ENCODE results near the gene CCL2.

CCL2 gene

DNA sequence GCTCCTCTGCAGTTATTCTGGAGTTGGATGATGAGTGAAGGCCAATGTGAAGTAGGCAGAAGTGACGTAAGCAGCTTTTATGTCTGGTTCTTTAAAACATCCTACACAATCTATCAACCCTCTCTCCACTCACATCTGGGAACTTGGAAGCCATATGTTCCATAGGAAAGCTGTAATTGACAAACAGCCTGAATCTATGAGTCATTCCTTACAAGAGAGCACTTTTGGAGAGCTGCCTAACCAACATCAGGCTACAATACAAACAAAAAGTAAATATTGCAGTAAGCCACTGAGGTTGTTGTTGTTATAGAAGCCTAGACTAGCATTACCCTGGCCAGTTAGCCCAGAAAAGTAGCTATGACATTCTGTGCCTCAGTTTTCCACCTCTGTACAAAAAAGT lies 20.8 kb downstream of the CCL2 start:
- no peak for DNase-seq

DNA sequence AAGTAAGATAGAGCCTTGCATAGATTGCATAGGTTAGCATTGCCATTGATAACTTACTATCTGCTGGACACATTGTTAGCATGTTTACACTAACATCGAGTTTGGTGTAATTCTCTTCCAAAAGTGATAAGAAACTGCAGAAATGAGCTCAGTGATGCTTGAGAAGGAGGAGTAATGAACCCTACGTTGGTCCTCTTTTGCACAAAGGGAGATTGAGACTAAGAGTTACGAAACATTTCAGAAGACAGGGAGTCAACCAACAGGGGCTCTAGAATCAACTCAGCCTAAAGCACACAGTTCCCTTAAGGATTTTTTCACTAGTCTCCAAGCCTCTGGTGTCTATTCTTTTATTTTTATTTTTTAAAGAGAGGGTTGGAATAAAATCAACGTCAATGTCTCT lies 21.7 kb downstream of the CCL2 start:
- no peak for DNase-seq

DNA sequence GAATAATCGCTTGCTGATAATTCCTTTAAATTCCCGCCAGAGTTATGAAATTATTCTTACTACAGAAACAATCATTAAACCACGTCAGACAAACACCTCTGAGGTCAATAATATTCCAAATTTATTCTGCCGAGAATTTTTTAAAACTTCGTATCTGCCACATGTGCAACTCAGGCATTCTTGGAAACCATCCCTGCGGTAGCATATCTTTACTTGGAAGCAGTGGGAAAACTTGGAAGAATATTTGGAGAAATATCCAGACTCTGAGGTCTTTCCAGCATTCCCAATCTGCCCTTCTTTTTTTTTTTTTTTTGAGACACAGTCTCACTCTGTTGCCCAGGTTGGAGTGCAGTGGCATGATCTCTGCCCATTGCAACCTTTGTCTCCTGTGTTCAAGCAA lies 28.5 kb downstream of the CCL2 start:
- no peak for DNase-seq

DNA sequence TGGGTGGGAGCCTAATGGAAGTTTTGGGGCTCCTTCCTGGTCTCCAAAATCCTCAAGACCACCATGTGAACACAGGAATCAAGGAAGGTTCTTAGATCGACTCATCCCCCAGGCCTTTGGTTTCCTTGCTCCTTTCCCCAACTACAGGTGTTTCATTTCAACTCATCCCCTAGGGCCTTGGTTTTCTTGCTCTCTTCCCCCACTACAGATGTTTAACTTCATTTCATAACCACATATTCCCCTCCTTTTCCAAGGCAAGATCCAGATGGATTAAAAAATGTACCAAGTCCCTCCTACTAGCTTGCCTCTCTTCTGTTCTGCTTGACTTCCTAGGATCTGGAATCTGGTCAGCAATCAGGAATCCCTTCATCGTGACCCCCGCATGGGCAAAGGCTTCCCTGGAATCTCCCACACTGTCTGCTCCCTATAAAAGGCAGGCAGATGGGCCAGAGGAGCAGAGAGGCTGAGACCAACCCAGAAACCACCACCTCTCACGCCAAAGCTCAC lies 30.3 kb downstream of the CCL2 start, which contains the start of gene CCL11:
CCL11 (plus strand) TSS at position 457 of the 507 bp plus-strand sequence. CDS start 67 bp downstream, outside the sequence.
- DNase-seq = no peak

DNA sequence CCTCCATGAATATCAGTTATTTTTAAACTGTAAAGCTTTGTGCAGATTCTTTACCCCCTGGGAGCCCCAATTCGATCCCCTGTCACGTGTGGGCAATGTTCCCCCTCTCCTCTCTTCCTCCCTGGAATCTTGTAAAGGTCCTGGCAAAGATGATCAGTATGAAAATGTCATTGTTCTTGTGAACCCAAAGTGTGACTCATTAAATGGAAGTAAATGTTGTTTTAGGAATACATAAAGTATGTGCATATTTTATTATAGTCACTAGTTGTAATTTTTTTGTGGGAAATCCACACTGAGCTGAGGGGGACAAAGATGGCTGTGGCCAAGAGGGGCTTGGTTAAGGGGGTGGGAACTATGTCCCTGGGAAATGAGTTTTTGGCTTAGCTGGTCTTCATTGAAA lies 32.8 kb downstream of the CCL2 start:
- no peak for DNase-seq

DNA sequence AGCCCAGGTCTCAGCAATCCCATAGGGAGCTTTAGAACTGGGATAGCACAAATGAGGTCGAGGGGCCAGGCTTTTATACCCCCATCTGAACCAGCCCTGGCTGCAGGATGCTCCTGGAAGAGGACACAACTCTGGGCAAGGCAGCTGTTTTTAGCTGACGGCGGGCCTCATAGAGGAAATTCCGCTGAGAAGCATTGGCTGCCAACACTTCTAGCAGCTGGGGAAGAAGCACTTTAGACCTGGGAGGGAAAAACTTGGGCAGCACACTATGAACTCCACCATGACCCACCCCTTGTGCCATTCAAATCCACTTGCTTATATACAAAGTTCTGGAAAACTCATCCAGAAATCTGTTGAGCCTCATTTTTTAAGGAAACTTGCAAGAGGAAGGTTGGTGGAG lies 35.5 kb downstream of the CCL2 start:
- no peak for DNase-seq

DNA sequence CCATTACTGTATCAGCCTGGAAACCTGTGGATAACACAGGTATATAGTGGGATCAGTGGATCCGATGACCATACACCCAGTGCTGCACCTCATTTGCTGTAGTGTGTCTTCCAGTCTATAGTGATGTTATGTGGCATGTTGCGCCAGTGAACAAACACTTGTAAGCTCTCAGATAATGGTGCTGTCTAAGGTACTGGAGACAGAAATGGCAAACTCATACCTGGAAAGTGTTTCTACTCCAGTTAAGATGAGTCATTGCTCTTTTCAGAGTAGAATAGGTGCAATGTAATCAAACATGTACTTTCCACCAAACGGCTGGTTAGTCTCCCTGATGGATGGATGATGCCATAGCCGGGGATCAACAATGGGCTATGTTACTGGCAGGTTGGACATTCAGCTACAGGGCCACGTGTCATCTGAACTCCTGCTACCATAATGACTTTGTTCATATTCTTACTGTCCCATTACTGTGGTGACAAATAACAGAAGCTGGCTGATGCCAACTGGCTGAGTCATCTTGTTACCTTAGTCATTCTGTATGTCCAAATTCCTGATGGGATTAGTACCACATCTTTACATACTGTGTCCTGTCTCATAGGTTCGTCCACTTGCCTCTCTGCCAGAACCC lies 36.8 kb downstream of the CCL2 start:
- no peak for DNase-seq

DNA sequence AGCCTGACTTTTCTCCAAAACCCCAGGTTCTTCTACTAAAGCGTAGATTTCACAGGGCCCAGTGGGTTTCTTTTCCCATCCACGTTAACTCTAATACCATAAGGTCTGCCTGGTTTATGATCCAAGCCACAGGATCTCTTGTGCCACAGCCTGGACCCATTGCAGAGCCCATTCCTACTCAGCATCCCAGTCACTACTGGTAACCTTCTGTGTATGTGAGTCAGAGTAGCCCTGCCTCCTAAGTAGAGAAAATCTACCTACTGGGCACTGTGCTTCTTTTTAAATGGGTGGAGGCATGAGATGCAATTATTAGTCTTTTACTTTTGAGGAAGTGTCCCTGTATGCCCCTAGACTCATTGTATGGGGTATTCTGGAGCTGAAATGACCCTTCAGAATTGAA lies 43.9 kb downstream of the CCL2 start:
- DNase-seq = no peak

DNA sequence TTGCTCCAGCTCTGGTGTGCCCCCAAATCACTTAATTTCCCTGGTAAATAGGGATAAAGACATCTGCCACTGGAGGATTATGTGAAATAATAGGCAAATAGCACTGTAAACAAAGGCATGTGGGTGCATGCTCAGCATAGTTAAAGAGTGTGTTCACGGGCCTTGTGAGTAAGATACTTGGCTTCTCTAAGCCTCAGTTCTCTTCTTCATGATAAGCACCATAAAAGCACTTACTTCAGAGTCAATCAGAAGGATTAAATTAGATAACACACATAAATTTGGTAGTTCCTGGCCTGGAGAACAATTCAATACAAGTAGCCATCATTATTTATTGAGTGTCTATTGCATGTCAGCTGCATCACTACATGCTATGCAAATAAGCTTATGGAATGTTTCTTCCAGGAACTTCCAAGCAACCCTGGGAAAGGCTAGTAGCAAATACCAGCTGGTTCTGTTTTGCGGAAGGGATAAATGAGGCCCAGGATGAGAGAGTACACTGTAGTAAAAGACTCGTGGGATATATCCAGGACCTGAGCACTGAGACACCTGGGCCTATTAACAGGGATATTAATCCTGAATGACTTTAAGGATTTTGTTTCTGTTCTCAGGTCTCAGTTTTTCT lies 45.0 kb downstream of the CCL2 start:
- no peak for DNase-seq

DNA sequence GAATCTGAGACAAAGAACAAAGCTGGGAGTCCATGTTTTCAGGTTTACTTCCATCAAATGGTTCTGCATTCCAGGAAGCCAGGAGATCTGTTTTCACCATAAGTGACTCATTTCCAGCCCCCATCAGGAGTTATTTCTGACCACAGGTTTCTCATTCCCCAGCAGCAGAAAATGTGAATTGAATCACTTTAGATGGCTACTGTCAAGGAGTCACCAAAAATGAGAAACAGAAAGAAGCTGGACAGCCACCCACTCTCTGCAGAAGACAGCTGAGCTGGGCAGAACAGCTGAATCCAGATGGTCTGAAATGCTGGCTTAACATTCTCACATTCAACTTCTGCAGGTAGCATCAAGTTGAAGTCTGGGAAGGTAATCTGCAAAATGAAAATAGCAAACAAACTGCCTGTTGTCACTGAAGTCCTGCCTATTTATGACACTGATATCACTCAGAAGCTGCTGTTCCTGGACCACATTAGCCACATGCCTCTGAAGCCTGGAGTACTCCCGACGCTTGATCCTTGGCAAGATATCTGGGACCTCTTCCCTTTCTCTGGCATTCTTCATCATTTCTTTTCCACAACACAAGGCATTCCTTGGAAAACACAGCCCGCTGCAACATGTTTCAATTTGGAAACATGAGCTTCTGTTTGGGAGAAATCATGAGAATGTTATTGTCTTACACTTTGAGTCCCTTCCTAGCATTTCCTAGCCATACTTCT lies 45.7 kb downstream of the CCL2 start:
- no peak for DNase-seq

DNA sequence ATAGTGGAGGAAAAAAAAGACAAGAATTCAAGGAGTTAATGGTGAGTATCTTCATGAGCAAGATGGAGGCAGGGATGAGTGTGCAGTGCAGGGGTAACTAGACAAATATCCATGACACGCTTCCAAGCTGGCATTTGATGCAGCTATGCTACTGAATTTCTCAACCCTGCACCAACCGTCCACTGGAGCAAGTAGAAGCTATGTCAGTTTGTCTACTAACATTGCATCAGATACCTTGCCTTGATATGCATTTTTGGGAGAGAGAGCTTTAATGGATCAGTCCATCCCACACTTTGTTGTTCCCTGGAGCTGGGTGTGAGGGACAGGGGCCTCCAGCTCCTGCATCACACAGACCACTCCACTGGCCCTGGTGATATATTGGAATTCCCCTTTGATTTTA lies 46.9 kb downstream of the CCL2 start:
- no peak for DNase-seq

DNA sequence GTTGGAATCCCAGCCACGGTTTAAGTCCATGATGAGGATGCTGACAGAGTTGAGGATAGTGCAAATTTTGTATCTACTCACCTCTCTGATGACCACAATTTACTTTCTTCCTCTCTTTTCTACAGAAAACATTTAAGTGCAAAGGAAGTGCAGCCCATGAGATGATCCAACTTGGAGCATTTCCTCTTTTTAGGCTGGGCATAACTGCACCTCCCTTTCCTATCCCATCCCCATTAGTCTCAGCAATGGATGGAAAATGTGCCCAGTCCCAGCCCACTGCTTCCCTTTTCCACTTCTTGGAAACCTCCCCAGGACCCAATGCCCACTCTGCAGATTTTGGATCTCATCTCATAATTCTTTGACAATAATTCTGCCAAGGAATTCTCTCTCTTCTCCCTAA lies 47.6 kb downstream of the CCL2 start:
- DNase-seq = no peak

DNA sequence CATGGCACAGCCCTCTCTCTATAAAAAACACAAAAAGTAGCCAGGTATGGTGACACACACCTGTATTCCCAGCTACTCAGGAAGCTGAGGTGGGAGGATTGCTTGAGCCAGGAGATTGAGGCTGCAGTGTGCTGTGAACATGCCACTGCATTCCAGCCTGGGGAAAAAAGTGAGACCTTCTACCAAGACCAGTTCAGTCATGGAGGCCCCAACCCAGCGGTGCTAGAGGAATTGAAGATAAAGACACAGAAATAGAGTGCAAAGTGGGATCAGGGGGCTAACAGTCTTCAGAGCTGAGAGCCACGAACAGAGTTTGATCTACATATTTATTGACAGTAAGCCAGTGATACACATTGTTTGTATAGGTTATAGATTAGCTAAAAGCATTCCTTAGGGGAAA lies 48.5 kb downstream of the CCL2 start:
- no peak for DNase-seq

DNA sequence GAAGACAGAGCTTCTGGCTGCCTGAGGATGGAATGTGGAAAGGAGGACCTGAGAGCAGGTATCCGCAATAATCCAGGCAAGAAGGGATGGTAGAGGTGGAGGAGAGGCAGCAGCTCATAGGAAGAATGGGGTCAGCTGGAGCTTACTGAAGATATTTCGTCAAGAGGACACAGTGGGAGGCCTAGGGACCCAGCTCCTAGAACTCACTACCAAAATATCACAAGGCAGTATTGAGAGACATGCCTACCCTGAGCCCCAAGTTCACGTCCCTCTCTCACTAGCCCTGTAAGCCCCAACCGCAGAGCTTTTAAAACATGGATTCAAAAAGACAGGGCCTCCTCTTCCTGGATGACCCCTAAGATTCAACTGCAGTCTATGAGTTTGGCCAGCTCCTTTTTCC lies 50.0 kb downstream of the CCL2 start:
- DNase-seq = no peak

DNA sequence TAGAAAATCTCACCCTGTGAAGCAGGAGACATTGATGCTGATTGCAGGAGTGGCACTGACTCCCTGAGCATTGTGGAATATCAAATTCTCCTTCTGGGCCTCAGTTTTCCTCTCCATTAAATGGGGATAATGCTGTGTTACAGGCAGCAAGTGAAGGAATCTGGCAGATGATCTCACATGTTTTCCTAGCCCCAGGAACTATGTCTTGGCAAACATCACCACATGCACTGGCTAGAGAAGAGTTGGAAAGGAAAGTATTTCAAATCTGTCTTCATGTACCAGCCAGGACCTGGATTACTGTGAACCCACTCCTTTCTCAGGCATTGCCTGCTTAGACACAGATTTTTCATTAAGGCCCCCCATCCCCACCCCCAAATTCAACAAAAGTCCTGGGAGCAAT lies 50.5 kb downstream of the CCL2 start:
- DNase-seq = no peak

DNA sequence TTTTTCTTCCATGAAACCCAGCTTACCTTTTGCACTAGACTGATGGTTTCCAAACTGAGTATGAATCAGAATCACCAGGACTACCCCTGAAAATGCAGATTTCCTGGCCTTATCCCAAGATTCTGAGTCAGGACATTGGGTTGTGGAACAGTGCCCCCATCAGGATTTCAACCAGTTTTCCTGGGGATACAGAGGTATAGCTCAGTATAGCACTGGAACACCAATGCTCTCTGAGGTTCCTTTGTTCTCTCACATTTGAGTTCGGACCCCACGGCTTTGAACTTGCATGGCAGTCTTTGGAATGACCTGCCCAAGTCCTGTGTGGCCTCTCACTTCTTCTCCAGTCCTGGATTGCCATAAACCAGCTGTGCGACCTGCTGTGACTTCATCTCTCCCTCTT lies 51.4 kb downstream of the CCL2 start:
- DNase-seq = no peak
